Measurements from ENCODE around the gene MT1H.
"Not testable (repeated sequence)": the region's sequence is repeated elsewhere in the genome, so short reads cannot be mapped to it uniquely, and the experiment has no call there.

MT1H gene

GRCh38 chr16:56684926-56685590 is 15.4 kb downstream of the MT1H start:
- DNase-seq (ENCODE audit: low read depth in 2 of 2): no peak

DNA sequence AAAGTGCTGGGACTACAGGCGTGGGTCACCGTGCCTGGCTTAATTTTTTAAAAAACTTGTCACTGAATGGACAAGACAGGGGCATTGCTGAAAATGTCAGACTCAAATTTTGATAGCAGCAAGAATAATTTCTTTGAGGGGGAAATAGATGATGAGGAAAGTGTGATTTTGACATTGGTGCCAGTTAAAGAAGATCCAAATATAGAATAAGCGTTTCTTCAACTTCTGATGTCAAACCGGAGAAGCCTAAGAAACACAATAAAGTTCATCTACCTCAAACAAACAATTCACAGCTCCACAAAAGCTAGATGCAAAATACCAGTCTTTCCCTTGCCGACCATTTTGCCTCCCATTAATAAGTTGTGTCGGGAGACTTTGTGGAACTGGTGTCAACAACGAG is 17.1 kb downstream of the MT1H start:
- no peak for DNase-seq (ENCODE audit: low read depth in 2 of 2)

DNA sequence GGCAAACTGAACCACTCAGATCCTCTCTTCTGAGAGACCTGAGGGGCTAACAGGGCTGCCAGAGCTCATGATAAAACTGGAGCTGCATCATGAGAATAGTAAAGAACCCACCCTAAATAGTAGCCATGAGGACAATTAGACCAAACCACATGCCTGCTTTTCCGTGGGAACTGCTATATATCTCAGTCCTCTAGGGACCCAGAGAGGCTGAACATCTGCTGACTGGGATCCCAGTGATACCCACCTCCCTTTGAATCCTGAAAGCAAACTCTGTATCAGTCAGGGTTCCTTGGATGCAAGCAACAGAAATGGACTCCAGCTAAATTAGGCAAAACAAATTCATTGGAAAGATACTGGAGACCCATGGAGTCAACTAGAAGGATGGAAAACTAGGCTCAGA is 19.1 kb downstream of the MT1H start:
- DNase-seq (ENCODE audit: low read depth in 2 of 2): no peak

GRCh38 chr16:56689171-56689570 is 19.6 kb downstream of the MT1H start:
- DNase-seq (ENCODE audit: low read depth in 2 of 2): no peak

- no peak for DNase-seq (ENCODE audit: low read depth in 2 of 2)
Measured at GRCh38 chr16:56690420-56691122, 21.0 kb downstream of the MT1H start.

DNA sequence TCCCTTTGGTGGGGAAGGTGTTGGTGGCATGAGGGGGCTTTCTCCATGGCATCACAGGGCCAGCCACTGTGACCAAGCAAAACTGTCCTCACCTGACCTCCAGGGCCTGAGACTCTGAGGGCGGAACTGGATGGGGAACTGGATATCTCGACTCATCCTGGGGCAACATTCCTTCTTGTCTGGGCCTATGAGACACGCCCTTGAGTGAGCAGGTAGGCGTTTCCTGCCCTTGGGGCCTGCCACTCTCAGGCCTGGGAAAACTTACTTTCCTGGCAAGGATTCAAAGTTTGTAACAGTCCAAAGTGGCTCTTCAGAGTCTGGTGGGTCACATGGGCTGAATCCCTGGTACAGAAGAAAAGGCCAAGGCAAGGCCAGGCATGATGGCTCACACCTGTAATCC is 22.3 kb downstream of the MT1H start:
- no peak for DNase-seq (ENCODE audit: low read depth in 2 of 2)

GRCh38 chr16:56695246-56695645 is 25.6 kb downstream of the MT1H start:
- DNase-seq (ENCODE audit: low read depth in 2 of 2): no peak

DNA sequence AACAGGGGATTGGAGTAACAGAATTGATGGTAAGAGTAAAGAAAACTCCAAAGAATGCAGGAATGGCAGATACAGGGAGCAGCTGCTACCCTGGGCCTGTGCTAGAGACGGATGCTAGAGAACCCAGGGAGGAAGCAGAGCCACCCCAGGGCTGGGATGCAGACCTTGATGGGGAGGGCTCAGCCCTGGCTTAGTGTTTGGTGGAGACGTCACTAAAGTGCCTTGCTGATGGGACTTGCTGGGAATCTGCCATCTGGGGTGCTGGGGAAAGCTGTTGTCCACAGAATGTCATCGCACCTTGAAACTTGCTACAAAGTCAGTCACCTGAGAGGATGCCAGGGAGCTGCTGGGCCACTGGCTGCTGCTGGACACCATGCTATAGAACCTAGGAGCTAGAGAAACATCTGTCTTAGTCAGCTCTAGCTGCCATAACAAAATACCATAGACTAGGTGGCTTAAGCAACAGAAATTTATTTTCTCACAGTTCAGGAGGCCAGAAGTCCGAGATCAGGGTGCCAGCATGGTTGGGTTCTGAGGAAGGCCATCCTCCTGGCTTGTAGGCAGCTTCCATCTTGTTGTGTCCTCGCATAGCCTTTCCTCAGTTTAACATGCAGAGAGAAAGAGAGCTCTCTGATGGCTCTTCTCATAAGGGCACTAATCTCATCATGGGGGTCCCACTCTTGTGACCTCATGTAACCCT is 28.0 kb downstream of the MT1H start:
- DNase-seq (ENCODE audit: low read depth in 2 of 2): no peak

DNA sequence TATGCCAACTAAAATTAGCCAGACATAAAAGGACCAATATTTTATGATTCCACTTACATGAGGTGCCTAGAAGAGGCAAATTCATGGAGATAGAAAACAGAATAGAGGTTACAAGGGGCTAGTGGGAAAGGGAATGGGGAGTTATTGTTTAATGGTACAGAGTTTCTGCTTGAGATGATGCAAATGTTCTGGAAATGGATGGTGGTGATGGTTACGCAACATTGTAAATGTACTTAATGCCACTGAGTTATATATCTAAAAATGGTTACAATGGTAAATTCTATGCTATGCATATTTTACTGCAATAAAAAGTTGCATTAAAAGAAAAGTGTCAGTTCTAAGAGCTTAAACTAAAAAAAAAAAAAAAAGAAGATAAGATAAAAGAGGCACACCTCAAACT is 30.6 kb downstream of the MT1H start:
- no peak for DNase-seq (ENCODE audit: low read depth in 2 of 2)

DNA sequence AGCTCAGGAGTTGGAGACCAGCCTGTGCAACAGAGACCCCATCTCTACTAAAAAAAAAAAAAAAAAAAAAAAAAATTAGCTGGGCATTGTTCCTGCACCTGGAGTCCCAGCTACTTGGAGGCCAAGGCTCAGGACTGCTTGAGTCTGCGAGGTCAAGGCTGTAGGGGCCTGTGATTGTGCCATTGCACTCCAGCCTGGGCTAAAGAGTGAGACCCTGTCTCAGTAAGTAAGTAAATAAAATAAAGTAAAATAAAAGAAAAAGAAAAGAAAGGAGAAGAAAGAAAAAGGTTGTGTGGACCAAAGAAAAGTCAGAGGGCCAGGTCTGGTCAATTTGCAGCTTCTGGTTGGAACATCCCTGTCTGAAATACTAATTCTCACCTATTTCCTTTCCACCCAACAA is 31.0 kb downstream of the MT1H start:
- no peak for DNase-seq (ENCODE audit: low read depth in 2 of 2)

- DNase-seq (ENCODE audit: low read depth in 2 of 2): no peak
Measured at GRCh38 chr16:56701534-56701933, 31.9 kb downstream of the MT1H start.

DNA sequence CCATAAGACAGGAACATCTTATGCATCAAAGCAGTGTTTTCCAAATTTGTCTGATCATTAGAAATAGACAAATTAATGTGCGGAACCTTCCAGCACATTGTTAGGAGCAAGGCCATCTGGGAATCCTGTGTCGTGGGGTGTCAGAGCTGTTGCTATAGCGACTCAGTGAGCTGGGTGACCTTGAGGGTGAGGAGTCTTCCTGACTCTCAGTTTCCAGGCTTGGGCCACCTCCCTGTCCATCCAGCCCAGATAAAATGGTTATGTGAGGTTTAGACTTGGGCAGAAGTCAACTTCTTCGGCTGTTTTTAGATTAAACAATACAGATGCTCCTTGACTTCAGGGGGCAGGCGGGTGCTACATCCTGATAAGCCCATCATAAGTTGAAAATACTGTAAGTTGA is 33.2 kb downstream of the MT1H start:
- no peak for DNase-seq (ENCODE audit: low read depth in 2 of 2)

DNA sequence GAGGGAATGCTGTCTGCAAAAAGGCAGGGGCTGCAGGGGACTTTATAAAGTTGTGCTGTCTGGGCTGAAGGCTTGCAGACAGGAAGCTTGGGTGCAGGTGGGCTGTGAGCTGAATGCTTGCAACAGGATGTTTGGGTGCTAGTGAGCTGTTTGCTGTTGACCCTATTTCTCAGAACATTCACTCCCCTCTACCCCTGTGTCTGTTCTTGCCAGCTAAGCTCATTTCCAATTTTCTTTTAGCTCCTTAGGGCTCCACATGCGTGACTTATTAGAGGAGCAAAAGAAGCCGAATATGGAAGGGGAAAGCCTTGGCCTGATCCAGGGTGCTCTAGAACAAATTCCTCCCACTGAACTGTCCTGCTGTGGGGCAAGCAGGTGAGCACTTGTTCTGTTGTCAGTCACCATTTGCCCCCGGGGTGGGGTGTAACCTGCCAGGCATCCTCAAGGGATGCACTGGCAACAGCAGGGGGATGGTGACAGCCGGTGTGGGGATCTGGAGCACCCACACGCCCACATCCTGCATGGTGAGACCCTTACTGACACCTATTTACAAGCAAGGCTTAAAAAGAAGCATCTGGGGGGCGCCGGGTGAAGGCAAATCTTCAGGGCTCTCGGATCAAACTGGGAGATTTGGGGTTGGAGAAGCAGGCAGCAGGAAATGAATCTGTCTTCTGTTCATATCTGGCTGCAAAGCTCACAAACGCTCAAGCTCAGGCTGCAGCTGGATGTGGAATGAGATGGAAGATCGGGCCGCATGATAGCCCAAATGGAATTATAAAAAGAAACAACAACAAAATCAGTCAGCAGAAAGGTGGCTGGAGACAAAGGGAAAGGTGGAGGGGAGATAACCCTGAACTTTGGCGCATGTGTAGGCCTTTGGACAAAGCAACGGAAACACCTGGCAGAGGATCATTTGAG is 39.2 kb downstream of the MT1H start:
- DNase-seq (ENCODE audit: low read depth in 2 of 2): no peak

- no peak for DNase-seq (ENCODE audit: low read depth in 2 of 2)
Measured at GRCh38 chr16:56709443-56710040, 39.9 kb downstream of the MT1H start.

GRCh38 chr16:56710181-56710737 is 40.6 kb downstream of the MT1H start:
- no peak for DNase-seq (ENCODE audit: low read depth in 2 of 2)

DNA sequence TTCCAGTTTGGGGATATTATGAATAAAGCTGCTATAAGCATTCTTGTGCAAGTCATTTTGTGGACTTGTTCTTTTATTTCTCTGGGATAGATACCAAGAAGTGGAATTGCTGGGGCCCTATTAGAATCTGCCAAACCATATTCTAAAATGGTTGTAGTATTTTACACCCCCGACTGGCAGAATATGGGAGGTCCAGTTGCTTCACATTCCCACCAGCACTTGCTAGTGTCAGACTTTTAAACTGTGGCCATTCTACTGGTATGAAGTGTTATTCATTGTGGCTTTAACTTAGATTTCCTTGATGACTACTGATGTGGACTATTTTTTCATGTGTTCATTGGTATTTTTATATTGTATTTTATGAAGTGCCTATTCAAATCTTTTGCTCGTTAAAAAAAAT is 42.2 kb downstream of the MT1H start:
- DNase-seq (ENCODE audit: low read depth in 2 of 2): no peak

DNA sequence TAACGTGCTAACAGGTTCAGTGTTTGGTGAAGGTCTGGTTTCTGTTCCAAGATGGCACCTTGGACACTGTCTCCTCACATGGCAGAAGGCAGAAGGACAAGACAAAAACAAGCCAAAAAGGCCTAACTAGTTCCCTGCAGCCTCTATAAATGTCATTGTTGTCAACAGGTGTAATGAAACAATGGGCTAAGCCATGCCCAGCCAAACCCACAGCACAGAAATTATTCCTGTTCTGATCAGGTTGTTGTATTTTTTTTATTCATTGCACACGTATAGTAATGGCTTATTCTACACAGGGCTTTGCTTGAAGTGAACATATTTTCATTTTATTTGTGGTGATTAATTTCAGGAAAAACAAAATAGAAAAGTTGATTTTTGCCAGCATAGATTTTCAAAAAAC is 44.2 kb downstream of the MT1H start:
- DNase-seq (ENCODE audit: low read depth in 2 of 2): no peak

DNA sequence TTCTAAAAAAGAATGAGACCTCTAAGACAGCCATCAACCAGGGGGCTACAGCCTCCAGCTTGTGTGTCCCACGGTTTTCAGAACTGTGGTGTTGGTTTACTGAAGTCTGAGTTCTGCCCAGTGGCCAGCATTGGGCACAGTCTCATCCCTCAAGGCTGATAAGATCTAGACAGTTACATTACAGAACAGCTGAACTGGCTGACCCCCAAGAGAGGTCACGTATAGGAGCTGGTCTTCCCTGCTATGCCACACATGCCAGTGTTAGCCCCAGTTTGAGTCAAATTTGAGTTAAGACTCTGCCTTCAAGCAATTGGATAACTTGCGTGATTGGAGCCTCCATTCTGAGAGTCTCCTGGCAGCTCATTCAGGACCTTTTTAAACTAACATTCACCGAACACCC is 45.5 kb downstream of the MT1H start:
- DNase-seq (ENCODE audit: low read depth in 2 of 2): no peak

- DNase-seq (ENCODE audit: low read depth in 2 of 2): no peak
Measured at GRCh38 chr16:56716761-56717160, 47.1 kb downstream of the MT1H start.

GRCh38 chr16:56717532-56717931 is 47.9 kb downstream of the MT1H start:
- not testable (repeated sequence) for DNase-seq (ENCODE audit: low read depth in 2 of 2)
